ENCODE data around the gene OR7C2.

OR7C2 gene

DNA sequence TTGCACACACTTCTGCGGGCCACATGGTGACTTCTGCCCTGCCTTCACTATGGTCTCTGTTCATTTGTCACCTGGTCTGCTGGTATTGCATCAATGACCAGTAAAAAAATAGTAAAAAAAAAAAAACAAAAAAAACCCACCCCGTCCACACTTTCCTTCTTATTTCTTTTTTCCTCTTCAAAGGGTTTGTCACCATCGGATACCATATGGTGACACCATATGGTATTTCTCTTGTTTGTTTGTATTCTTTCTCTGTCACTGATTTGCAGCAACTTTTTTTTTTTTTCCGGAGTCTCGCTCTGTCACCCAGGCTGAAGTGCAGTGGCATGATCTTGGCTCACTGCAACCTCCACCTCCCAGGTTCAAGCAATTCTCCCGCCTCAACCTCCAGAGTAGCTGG lies 26.2 kb upstream of the OR7C2 start:
- Histone ChIP-seq H3K4me3 (ENCODE audit: low read length, poor library complexity, severe bottlenecking) (no peak overlapping the region), H3K9me2 (replicated peaks; ENCODE audit: low read depth, low read length) (no peaks in the 10 kb centered on the region), H3K36me3 (ENCODE audit: insufficient read depth, low read length) (no peaks in the 10 kb centered on the region), H3F3A (ENCODE audit: low read depth) (no peaks in the 10 kb centered on the region), H2AFZ (ENCODE audit: low read length) (no peak overlapping the region), H4K20me1 (ENCODE audit: insufficient read depth, low read length, poor library complexity, severe bottlenecking) (no peaks in the 10 kb centered on the region), H3K4me1 (ENCODE audit: insufficient read depth, low read length, poor library complexity, severe bottlenecking) (no peaks in the 10 kb centered on the region), H3K27me3 (ENCODE audit: insufficient read depth, low read length, poor library complexity, severe bottlenecking) (no peaks in the 10 kb centered on the region), H3K9ac (ENCODE audit: low read depth, low read length, poor library complexity, severe bottlenecking) (no peak overlapping the region), H3K4me2 (ENCODE audit: low read depth, low read length, poor library complexity, severe bottlenecking) (no peak overlapping the region), H3K9me3 (ENCODE audit: insufficient read depth, low read depth, low read length) (no peaks in the 10 kb centered on the region), H3K79me2 (ENCODE audit: insufficient read depth, low read length) (no peaks in the 10 kb centered on the region)
- TF ChIP-seq EZH2phosphoT487 (IDR thresholded peaks at IDR 0.05; ENCODE audit: borderline replicate concordance), result no peak
- TF ChIP-seq, protein P1, sequence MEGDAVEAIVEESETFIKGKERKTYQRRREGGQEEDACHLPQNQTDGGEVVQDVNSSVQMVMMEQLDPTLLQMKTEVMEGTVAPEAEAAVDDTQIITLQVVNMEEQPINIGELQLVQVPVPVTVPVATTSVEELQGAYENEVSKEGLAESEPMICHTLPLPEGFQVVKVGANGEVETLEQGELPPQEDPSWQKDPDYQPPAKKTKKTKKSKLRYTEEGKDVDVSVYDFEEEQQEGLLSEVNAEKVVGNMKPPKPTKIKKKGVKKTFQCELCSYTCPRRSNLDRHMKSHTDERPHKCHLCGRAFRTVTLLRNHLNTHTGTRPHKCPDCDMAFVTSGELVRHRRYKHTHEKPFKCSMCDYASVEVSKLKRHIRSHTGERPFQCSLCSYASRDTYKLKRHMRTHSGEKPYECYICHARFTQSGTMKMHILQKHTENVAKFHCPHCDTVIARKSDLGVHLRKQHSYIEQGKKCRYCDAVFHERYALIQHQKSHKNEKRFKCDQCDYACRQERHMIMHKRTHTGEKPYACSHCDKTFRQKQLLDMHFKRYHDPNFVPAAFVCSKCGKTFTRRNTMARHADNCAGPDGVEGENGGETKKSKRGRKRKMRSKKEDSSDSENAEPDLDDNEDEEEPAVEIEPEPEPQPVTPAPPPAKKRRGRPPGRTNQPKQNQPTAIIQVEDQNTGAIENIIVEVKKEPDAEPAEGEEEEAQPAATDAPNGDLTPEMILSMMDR (conservative IDR thresholded peaks at IDR 0.05; ENCODE audit: low read length), result no peak

DNA sequence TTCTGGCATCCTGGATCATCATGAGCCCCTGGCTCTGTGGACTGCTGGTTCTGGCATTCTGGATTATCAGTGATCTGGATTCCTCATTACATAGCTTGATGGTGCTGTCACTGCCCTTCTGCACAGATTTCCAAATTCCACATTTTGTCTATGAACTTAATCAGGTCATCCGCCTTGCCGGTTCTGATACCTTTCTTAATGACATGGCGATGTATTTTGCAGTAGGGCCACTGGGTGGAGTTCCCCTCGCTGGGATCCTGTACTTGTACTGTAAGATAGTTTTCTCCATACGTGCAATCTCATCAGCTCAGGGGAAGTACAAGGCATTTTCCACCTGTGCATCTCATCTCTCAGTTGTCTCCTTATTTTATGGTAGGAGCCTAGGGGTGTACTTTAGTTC lies 24.4 kb upstream of the OR7C2 start:
- H3K79me2 ChIP-seq (ENCODE audit: insufficient read depth, low read length), result no peaks in the 10 kb centered on the region
- H3K9ac ChIP-seq (ENCODE audit: low read depth, low read length, poor library complexity, severe bottlenecking), result no peak overlapping the region
- H3K9me3 ChIP-seq (ENCODE audit: insufficient read depth, low read depth, low read length), result no peaks in the 10 kb centered on the region
- H3K4me3 ChIP-seq (ENCODE audit: low read length, poor library complexity, severe bottlenecking), result no peak overlapping the region
- no peaks in the 10 kb centered on the region for H4K20me1 ChIP-seq (ENCODE audit: insufficient read depth, low read length, poor library complexity, severe bottlenecking)
- no peaks in the 10 kb centered on the region for H3K4me1 ChIP-seq (ENCODE audit: insufficient read depth, low read length, poor library complexity, severe bottlenecking)
- H3F3A ChIP-seq (ENCODE audit: low read depth), result no peaks in the 10 kb centered on the region
- no peak overlapping the region for H3K4me2 ChIP-seq (ENCODE audit: low read depth, low read length, poor library complexity, severe bottlenecking)
- no peaks in the 10 kb centered on the region for H3K36me3 ChIP-seq (ENCODE audit: insufficient read depth, low read length)
- no peaks in the 10 kb centered on the region for H3K27me3 ChIP-seq (ENCODE audit: insufficient read depth, low read length, poor library complexity, severe bottlenecking)
- no peaks in the 10 kb centered on the region for H3K9me2 ChIP-seq (replicated peaks; ENCODE audit: low read depth, low read length)
- TF ChIP-seq EZH2phosphoT487 (IDR thresholded peaks at IDR 0.05; ENCODE audit: borderline replicate concordance), result no peak
- TF ChIP-seq, protein P1 (conservative IDR thresholded peaks at IDR 0.05; ENCODE audit: low read length), result no peak
- no peak overlapping the region for H2AFZ ChIP-seq (ENCODE audit: low read length)

DNA sequence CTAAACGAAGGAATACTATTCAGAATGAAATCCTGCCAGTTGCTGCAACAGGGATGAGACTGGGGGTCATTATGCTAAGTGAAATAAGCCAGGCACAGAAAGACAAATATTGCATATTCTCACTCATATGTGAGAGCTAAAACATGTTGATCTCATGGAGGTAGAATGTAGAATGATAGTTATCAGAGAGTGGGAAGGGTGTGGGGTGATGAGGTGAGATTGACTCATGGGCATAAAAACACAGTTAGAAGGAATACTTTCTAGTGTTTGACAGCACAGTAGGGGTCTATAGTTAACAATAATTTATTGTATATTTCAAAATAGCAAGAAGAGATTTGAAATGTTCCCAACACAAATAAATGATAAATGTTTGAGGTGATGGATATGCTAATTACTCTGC lies 7.8 kb upstream of the OR7C2 start:
- no peaks in the 10 kb centered on the region for H4K20me1 ChIP-seq (ENCODE audit: insufficient read depth, low read length, poor library complexity, severe bottlenecking)
- no peak overlapping the region for H3K4me2 ChIP-seq (ENCODE audit: low read depth, low read length, poor library complexity, severe bottlenecking)
- no peaks in the 10 kb centered on the region for H3K4me1 ChIP-seq (ENCODE audit: insufficient read depth, low read length, poor library complexity, severe bottlenecking)
- no peak for TF ChIP-seq EZH2phosphoT487 (IDR thresholded peaks at IDR 0.05; ENCODE audit: borderline replicate concordance)
- TF ChIP-seq, protein P1 (conservative IDR thresholded peaks at IDR 0.05; ENCODE audit: low read length), result no peak
- no peaks in the 10 kb centered on the region for H3K9me2 ChIP-seq (replicated peaks; ENCODE audit: low read depth, low read length)
- no peak overlapping the region for H3K4me3 ChIP-seq (ENCODE audit: low read length, poor library complexity, severe bottlenecking)
- no peak overlapping the region for H2AFZ ChIP-seq (ENCODE audit: low read length)
- no peak overlapping the region for H3K9ac ChIP-seq (ENCODE audit: low read depth, low read length, poor library complexity, severe bottlenecking)
- H3K36me3 ChIP-seq (ENCODE audit: insufficient read depth, low read length), result no peaks in the 10 kb centered on the region
- H3K9me3 ChIP-seq (ENCODE audit: insufficient read depth, low read depth, low read length), result no peaks in the 10 kb centered on the region
- no peaks in the 10 kb centered on the region for H3F3A ChIP-seq (ENCODE audit: low read depth)
- no peaks in the 10 kb centered on the region for H3K79me2 ChIP-seq (ENCODE audit: insufficient read depth, low read length)
- no peaks in the 10 kb centered on the region for H3K27me3 ChIP-seq (ENCODE audit: insufficient read depth, low read length, poor library complexity, severe bottlenecking)
